Daoy (cell line): ENCODE results near the gene ERN1. TPM values are rescaled to one million over a fixed set of nuclear protein-coding genes. Genes with fewer than 3 reads are reported as not detected.

Experiments
- DNase-seq: peaks from one replicate; pipeline ENCODE4 v3.0.0-alpha.2; 2015; ENCODE audit warnings: low read depth
- total RNA-seq: library from RNA; depleted of rRNA; stranded (reverse); fragments of >200 nt; shearing (Covaris generic); gene quantifications from 2 replicates; pipeline ENCODE4 v1.2.3, GENCODE V29; 2014

The ERN1 gene
- total RNA-seq, 1 experiment from 2014 or later, result 5.2 TPM

DNA sequence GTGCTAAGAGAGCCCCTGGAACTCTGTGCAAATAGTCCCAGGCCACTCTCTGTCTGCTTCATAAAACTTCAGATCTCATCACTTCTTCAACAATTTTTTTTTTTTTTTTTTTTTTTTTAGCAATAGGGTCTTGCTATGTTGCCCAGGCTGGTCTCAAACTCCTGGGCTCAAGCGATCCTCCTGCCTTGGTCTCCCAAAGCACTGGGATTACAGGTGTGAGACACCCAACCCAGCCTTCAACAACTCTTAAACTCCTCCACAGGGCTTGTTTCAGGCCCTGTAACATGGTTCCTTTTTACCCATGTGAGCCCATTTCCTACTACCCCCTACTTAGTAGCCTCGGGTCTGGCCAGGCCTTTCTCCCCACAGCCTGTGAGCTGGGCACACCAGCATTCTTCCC, 70.2 kb downstream of the ERN1 start:
- DNase-seq, result no peak

DNA sequence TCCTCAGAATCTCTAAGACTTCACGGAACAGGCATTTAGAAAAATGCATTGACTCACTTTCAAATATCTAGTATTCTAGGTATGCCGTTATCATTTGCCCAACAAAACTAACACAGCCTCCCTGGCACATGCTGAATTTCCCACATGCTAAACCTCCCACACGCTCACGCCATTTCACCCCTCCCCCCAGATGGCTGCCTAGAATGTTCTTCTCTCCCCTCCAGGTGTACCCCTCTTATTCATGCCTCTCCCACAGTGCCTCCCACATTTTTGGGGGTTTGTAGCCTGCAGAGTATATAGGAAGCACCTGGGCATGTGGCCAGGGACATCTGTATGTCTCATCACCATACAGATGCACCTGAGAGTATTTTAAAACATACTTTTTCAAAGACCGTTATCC, 71.3 kb downstream of the ERN1 start:
- no peak for DNase-seq

GRCh38 chr17:64057701-64058263, 72.2 kb downstream of the ERN1 start:
- no peak for DNase-seq

GRCh38 chr17:64056269-64057005, 73.5 kb downstream of the ERN1 start:
- no peak for DNase-seq

- no peak for DNase-seq
Measured at GRCh38 chr17:64055183-64056142, 74.5 kb downstream of the ERN1 start.

- no peak for DNase-seq
Measured at GRCh38 chr17:64054304-64054703, 75.6 kb downstream of the ERN1 start.

- DNase-seq, result no peak
Measured at GRCh38 chr17:64053101-64053500, 76.8 kb downstream of the ERN1 start.

- DNase-seq, result no peak
Measured at GRCh38 chr17:64051153-64051552, 78.8 kb downstream of the ERN1 start.

GRCh38 chr17:64048805-64049204, 81.1 kb downstream of the ERN1 start:
- no peak for DNase-seq

- no peak for DNase-seq
Measured at GRCh38 chr17:64045176-64045575, 84.8 kb downstream of the ERN1 start.

DNA sequence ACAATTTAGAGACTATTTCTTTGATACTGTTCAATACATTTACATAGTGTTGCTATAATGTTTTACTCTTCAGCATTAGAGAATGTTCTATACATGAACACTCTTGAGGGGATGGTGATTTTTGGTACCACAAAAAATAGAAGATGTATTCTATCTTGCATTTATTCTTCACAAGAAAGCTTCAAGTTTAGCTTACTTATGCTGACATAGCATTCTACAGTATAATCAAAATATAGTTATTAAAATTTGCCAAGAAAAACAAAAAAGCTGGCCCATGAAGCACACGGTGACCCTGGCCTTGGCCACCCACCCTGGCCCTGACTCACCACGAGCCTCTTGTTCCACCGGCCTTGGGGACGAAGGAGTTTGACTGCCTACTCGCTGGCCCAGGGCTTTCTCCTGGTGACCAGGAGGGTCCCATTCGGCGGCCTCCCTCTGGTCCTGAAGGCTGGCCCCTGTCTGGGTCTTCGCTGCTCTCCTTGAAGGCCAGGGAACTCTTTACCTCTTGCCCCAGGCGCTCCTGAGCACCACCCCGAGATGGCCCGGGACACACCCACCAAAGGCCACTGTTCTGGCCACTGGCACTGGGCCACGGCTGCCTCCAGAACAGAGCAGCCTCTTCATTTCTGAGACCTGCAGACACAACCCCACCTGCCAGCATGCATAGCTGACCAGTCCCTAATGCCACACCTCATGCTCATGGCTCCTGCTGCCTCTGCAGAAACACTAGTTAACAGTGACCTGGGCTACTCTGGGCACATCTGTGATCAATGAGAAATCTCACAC, 87.1 kb downstream of the ERN1 start:
- no peak for DNase-seq

GRCh38 chr17:64041912-64042311, 88.0 kb downstream of the ERN1 start:
- DNase-seq, result no peak

- no peak for DNase-seq
Measured at GRCh38 chr17:64040206-64040605, 89.7 kb downstream of the ERN1 start.

GRCh38 chr17:64039106-64039400, 90.9 kb downstream of the ERN1 start:
- DNase-seq, result no peak

GRCh38 chr17:64038331-64039105, 91.4 kb downstream of the ERN1 start:
- DNase-seq, result no peak

- DNase-seq, result no peak
Measured at GRCh38 chr17:64037802-64038201, 92.1 kb downstream of the ERN1 start.

DNA sequence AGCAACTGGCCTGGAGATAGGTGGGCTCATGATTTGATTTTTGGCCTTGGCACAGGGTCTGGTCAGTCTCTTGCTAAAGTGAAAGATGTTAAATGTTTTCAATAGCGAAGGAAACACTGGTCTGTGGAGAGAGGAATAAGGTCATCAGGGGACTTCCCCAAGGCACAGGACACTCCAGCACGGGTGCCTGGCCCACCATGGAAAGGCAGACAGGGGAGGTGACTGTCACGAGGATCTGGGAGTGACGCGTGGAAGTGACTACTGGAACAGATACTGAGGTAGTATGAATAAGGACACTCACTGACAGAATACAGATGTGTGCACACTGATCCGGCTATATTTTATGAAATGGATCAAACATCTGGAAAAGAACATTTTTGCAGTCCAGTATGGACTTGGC, 92.8 kb downstream of the ERN1 start:
- DNase-seq, result no peak

DNA sequence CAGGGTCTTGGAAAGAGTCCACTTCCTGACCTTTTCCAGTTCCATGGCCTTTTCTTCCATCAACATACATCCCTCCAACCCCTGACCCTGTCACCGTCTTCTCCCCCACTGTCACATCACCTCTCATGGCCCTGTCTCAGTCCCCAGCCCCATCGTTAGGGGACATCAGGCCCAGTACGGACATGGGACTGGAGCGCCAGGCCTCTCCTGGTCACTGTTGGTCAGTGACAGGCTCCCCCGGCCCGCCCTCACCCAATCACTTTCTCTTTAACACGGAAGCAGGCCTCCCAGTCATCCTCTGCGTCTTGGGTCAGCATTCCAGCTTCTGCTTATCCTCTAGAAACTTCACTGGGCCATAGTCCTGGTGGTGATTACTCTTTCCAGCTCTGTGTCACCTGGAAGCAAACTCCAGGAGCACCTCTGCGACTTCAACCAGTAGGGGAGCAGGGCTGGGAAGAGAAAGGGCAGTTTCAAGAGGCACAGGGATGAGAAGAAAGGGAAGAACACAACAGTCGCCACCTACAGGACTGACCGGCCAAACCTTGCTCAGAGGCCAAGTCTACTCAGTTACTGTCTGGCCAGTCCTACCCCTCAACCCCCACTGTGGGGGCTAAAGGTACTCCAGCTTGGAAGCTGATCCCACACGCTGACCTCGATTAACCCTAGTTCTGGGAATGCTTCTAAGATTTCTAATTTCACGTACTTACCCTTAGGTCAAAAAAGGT, 93.6 kb downstream of the ERN1 start:
- DNase-seq, result no peak

DNA sequence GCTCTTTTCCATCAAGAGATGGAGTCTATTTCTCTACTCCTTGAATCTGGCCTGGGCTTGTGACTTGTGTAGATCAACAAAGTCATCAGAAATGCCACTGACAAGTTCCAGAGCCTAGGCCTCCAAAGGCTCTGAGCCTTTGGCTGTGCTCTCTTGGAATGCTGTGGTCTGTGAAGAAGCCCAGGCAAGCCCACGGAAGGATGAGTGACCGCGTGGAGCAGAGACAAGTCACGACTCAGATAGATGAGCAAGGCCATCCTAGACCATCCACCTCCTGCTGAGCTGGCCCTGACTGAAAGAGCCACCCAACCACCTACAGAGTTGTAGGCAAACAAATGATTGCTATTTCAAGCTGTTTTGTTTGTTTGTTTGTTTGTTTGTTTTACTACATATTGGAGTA, 97.9 kb downstream of the ERN1 start:
- DNase-seq, result no peak

GRCh38 chr17:64028874-64029464, 101.0 kb downstream of the ERN1 start:
- peak; percentile 68 for DNase-seq
